Measurements from ENCODE around the gene ACP6. TPM values are rescaled to one million over a fixed set of nuclear protein-coding genes. Genes with fewer than 3 reads are reported as not detected.

The ACP6 gene
- total RNA-seq, 2 experiments from 2014 or later, result 11.2 to 16.8 TPM

DNA sequence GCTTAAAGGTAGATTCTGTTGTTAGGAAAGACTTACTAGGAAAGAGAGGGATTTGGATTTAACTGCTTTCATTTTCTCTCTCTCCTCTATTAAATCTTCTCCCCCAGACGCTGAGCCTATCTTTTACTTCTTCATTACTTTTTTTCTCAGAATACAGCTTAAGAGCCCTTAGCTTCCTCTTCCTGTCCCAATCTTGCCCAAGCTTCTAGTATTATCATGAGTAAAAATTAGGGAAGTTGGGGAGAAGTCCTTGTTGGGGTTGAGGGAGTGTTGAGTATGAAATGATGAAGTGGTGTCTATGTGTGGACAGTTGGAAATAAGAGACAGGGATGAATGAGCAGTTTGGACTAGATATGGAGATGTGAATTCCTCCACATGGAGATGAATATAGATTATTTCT is 35.0 kb downstream of the ACP6 start:
- H3K9me3 Mint-ChIP-seq, result no peaks in the 10 kb centered on the region
- no peaks in the 10 kb centered on the region for H3K4me1 Mint-ChIP-seq
- peaks cover 10% of the 10 kb centered on the region for H3K36me3 Mint-ChIP-seq
- no peak for DNase-seq
- H3K4me3 Mint-ChIP-seq, result no peak overlapping the region
- no peaks in the 10 kb centered on the region for H3K27me3 Mint-ChIP-seq
- H3K27ac Mint-ChIP-seq, result no peak overlapping the region

- Mint-ChIP-seq H3K36me3 (peaks cover 10% of the 10 kb centered on the region), H3K4me3 (no peak overlapping the region), H3K27ac (no peak overlapping the region), H3K9me3 (no peaks in the 10 kb centered on the region), H3K4me1 (no peaks in the 10 kb centered on the region), H3K27me3 (no peaks in the 10 kb centered on the region)
- no peak for DNase-seq
Measured at GRCh38 chr1:147634645-147635044, 35.7 kb downstream of the ACP6 start.

DNA sequence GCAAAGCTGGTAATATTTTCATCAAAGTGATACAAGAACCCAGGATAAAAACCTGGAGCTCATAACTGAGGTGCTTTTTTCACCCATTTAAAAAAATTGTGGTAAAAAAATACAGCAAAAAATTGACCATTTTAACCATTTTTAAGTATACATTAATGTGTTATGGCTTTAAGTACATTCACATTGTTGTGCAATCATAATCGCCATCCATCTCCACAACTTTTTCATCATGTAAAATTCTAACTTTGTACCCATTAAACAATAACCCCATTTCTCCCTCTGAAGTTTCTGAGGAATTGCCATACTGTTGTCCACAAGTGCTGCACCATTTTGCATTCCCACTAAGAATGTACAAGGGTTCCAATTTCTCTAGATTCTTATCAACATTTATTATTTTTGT is 36.6 kb downstream of the ACP6 start:
- H3K36me3 Mint-ChIP-seq, result peaks cover 9% of the 10 kb centered on the region
- no peak overlapping the region for H3K27ac Mint-ChIP-seq
- H3K4me1 Mint-ChIP-seq, result peaks cover 3% of the 10 kb centered on the region
- no peak for DNase-seq
- H3K9me3 Mint-ChIP-seq, result no peaks in the 10 kb centered on the region
- H3K27me3 Mint-ChIP-seq, result no peaks in the 10 kb centered on the region
- H3K4me3 Mint-ChIP-seq, result no peak overlapping the region

- Mint-ChIP-seq H3K9me3 (no peaks in the 10 kb centered on the region), H3K36me3 (peaks cover 9% of the 10 kb centered on the region), H3K4me3 (no peak overlapping the region), H3K27ac (no peak overlapping the region), H3K4me1 (peaks cover 10% of the 10 kb centered on the region), H3K27me3 (no peaks in the 10 kb centered on the region)
- DNase-seq, result no peak
Measured at GRCh38 chr1:147631839-147632238, 38.5 kb downstream of the ACP6 start.

- Mint-ChIP-seq H3K27me3 (no peaks in the 10 kb centered on the region), H3K4me1 (peaks cover 21% of the 10 kb centered on the region), H3K36me3 (peaks cover 3% of the 10 kb centered on the region), H3K27ac (no peak overlapping the region), H3K4me3 (no peak overlapping the region), H3K9me3 (no peaks in the 10 kb centered on the region)
- no peak for DNase-seq
Measured at GRCh38 chr1:147630447-147630846, 39.9 kb downstream of the ACP6 start.

DNA sequence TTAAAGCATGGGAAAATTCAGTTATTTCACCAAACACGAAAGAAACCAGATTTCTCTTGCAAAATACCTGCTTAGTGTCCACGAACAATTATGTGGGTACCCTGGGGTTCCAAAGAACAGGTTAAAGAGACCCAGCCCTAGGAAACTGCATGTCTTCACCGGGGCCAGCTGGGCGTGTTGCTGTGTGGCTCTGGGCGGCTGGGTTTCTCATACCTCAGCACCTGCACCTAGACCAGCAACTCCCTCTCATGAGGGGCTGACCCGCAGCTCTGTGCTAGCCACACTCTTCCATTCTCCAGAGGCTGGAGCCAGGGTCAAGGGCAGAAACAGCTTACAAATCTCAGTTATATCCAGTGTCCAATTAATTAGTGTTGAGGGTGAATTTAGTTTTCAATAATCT is 40.3 kb downstream of the ACP6 start:
- no peaks in the 10 kb centered on the region for H3K9me3 Mint-ChIP-seq
- peaks cover 21% of the 10 kb centered on the region for H3K4me1 Mint-ChIP-seq
- H3K27me3 Mint-ChIP-seq, result no peaks in the 10 kb centered on the region
- no peak overlapping the region for H3K4me3 Mint-ChIP-seq
- H3K27ac Mint-ChIP-seq, result no peak overlapping the region
- DNase-seq, result no peak
- peaks cover 4% of the 10 kb centered on the region for H3K36me3 Mint-ChIP-seq

GRCh38 chr1:147628441-147628840 is 41.9 kb downstream of the ACP6 start:
- no peaks in the 10 kb centered on the region for H3K9me3 Mint-ChIP-seq
- no peak overlapping the region for H3K4me3 Mint-ChIP-seq
- DNase-seq, result no peak
- no peaks in the 10 kb centered on the region for H3K27me3 Mint-ChIP-seq
- H3K36me3 Mint-ChIP-seq, result peaks cover 4% of the 10 kb centered on the region
- H3K27ac Mint-ChIP-seq, result no peak overlapping the region
- H3K4me1 Mint-ChIP-seq, result peaks cover 21% of the 10 kb centered on the region

DNA sequence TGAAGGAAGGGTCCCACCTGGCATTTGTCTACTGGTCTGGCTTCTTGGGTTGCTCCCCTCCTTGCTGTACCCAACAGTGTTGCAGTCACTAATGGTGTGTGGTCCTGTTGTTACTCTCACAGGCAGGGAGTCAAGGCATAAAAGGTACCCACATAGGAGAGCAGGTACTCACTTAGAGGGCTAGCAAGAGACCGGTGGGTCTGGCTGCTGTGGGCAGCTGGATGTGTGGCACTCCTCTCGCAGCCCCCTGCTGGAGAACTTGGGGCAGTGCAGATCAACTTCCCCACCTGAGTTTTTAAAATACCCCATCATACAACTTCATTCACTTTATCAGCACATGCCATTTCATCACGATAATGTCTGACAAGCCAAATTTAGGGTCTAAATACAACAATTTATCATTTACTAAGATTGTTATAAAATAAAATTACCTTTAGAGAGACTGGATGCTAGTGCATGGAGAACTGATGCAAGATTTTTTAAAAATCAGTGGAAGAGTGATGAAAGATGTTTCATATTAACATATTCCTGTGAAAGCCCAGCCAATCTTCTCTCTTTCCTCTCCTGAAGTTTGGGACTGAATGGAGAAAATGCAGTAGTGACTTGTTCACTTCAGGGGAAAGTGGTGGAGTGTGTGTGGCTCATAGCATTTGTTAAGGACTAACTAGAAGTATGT is 42.8 kb downstream of the ACP6 start:
- no peak overlapping the region for H3K27ac Mint-ChIP-seq

GRCh38 chr1:147626739-147627138 is 43.6 kb downstream of the ACP6 start:
- Mint-ChIP-seq H3K36me3 (peaks cover 9% of the 10 kb centered on the region), H3K9me3 (no peaks in the 10 kb centered on the region), H3K27ac (no peak overlapping the region), H3K27me3 (no peaks in the 10 kb centered on the region), H3K4me1 (peaks cover 22% of the 10 kb centered on the region), H3K4me3 (no peak overlapping the region)
- no peak for DNase-seq

More for the DNA sequence above, 42.8 kb downstream of the ACP6 start:
- H3K9me3 Mint-ChIP-seq, result no peaks in the 10 kb centered on the region
- H3K36me3 Mint-ChIP-seq, result peaks cover 6% of the 10 kb centered on the region
- H3K4me1 Mint-ChIP-seq, result peaks cover 22% of the 10 kb centered on the region
- peak; percentile 44 for DNase-seq
- no peak overlapping the region for H3K4me3 Mint-ChIP-seq
- H3K27me3 Mint-ChIP-seq, result no peaks in the 10 kb centered on the region

DNA sequence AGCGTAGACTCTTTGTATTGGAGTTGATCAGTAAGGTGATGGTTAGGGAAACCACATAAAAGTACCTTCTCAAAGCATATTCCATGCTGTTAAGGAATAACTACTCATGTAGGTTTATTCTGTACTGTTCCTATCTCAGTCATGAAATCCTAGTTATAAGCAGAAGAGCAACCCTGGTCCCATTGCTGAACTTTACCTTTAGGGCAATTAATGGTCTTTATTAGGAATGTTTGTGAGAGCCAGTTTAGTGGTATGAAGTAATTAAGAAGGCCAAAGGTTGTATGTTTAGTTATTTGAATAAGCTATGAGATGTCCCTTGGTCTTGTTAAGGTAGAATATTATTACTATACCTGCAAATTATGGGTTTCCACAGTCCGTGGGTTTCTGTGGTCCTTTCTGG is 44.0 kb downstream of the ACP6 start:
- Mint-ChIP-seq H3K9me3 (no peaks in the 10 kb centered on the region), H3K4me1 (peaks cover 22% of the 10 kb centered on the region), H3K27ac (no peak overlapping the region), H3K36me3 (peaks cover 9% of the 10 kb centered on the region), H3K27me3 (no peaks in the 10 kb centered on the region), H3K4me3 (no peak overlapping the region)
- DNase-seq, result no peak

GRCh38 chr1:147625362-147625995 is 44.8 kb downstream of the ACP6 start:
- no peaks in the 10 kb centered on the region for H3K27me3 Mint-ChIP-seq
- no peak overlapping the region for H3K27ac Mint-ChIP-seq
- H3K36me3 Mint-ChIP-seq, result peaks cover 13% of the 10 kb centered on the region

GRCh38 chr1:147624529-147624928 is 45.8 kb downstream of the ACP6 start:
- DNase-seq, result no peak
- no peak overlapping the region for H3K4me3 Mint-ChIP-seq
- H3K27ac Mint-ChIP-seq, result no peak overlapping the region
- H3K36me3 Mint-ChIP-seq, result peaks cover 13% of the 10 kb centered on the region
- peaks cover 22% of the 10 kb centered on the region for H3K4me1 Mint-ChIP-seq
- H3K27me3 Mint-ChIP-seq, result no peaks in the 10 kb centered on the region
- no peaks in the 10 kb centered on the region for H3K9me3 Mint-ChIP-seq

More at GRCh38 chr1:147625362-147625995, 44.8 kb downstream of the ACP6 start:
- no peaks in the 10 kb centered on the region for H3K9me3 Mint-ChIP-seq
- H3K4me1 Mint-ChIP-seq, result peaks cover 22% of the 10 kb centered on the region
- DNase-seq, result no peak
- H3K4me3 Mint-ChIP-seq, result no peak overlapping the region

DNA sequence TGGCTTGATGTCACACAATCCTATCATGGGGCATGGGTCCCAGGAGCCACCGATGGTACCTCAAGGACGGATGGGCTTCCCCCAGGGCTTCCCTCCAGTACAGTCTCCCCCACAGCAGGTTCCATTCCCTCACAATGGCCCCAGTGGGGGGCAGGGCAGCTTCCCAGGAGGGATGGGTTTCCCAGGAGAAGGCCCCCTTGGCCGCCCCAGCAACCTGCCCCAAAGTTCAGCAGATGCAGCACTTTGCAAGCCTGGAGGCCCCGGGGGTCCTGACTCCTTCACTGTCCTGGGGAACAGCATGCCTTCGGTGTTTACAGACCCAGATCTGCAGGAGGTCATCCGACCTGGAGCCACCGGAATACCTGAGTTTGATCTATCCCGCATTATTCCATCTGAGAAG is 46.3 kb downstream of the ACP6 start:
- DNase-seq, result no peak
- Mint-ChIP-seq H3K36me3 (peaks cover 13% of the 10 kb centered on the region), H3K27me3 (no peaks in the 10 kb centered on the region), H3K9me3 (no peaks in the 10 kb centered on the region), H3K4me3 (no peak overlapping the region), H3K4me1 (peaks cover 20% of the 10 kb centered on the region), H3K27ac (no peak overlapping the region)

DNA sequence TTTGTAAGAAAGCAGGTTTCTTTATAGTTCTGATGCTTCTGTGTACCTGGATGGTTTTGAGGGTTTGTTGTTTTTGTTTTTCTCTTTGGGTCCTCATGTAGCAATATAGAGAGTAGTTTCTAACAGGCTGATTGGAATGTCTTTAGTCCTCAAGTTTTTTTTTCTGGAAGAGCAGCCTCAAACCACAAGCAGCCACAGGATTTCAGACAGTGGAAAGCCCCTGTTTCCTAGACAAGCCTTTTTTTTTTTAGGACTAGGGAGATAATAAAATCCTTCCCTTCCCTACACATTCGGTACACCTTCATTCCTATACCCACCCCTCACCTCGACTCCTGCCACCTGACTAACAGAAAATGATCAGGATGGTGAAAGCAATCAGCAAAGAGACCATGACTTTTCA is 47.6 kb downstream of the ACP6 start:
- Mint-ChIP-seq H3K4me3 (no peak overlapping the region), H3K27me3 (no peaks in the 10 kb centered on the region), H3K36me3 (peaks cover 20% of the 10 kb centered on the region), H3K27ac (no peak overlapping the region), H3K9me3 (no peaks in the 10 kb centered on the region), H3K4me1 (peaks cover 28% of the 10 kb centered on the region)
- DNase-seq, result no peak

GRCh38 chr1:147620543-147620942 is 49.8 kb downstream of the ACP6 start:
- Mint-ChIP-seq H3K27ac (no peak overlapping the region), H3K4me3 (no peak overlapping the region), H3K36me3 (peaks cover 30% of the 10 kb centered on the region), H3K27me3 (no peaks in the 10 kb centered on the region), H3K4me1 (peaks cover 18% of the 10 kb centered on the region), H3K9me3 (no peaks in the 10 kb centered on the region)
- DNase-seq, result no peak

DNA sequence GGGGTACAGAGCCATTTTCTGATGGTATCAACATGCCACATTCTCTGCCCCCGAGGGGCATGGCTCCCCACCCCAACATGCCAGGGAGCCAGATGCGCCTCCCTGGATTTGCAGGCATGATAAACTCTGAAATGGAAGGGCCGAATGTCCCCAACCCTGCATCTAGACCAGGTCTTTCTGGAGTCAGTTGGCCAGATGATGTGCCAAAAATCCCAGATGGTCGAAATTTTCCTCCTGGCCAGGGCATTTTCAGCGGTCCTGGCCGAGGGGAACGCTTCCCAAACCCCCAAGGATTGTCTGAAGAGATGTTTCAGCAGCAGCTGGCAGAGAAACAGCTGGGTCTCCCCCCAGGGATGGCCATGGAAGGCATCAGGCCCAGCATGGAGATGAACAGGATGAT is 50.6 kb downstream of the ACP6 start:
- H3K27ac Mint-ChIP-seq, result no peak overlapping the region
- no peaks in the 10 kb centered on the region for H3K27me3 Mint-ChIP-seq
- H3K4me3 Mint-ChIP-seq, result no peak overlapping the region
- peaks cover 18% of the 10 kb centered on the region for H3K4me1 Mint-ChIP-seq
- peaks cover 28% of the 10 kb centered on the region for H3K36me3 Mint-ChIP-seq
- no peaks in the 10 kb centered on the region for H3K9me3 Mint-ChIP-seq
- DNase-seq, result no peak
